Activated B cell treated with CpG ODN at 0.5 μM for 24 hours (primary cell): ENCODE measurements around the gene SEPTIN1. TPM values are rescaled to one million over a fixed set of nuclear protein-coding genes. Genes with fewer than 3 reads are reported as not detected.

Source experiments
- ATAC-seq: fragments of 200-7000 bp; cut with Tn5 transposase; one replicate; pipeline ENCODE4 v1.10.0; 2021; ENCODE audit warnings: low read depth, mild to moderate bottlenecking, moderate library complexity
- CTCF ChIA-PET: fragments of 350-600 bp; sonication (Branson Sonifier 250); formaldehyde crosslinking; loops from one replicate; lab custom pipeline; 2021; ENCODE audit warnings: antibody characterized with exemption; lab: Charles Lee
- POLR2A ChIA-PET: fragments of 350-600 bp; sonication (Branson Sonifier 250); formaldehyde crosslinking; loops from one replicate; lab custom pipeline; 2021; ENCODE audit warnings: antibody characterized with exemption; lab: Charles Lee
- DNase-seq: peaks from one replicate; pipeline ENCODE4 v3.0.0; 2022
- H3K27ac Mint-ChIP-seq: one replicate; pipeline ENCODE4 v1.8.0; 2020; ENCODE audit warnings: mixed read lengths
- H3K27me3 Mint-ChIP-seq: one replicate; pipeline ENCODE4 v1.8.0; 2021; ENCODE audit warnings: mixed read lengths
- H3K36me3 Mint-ChIP-seq: one replicate; pipeline ENCODE4 v1.8.0; 2021; ENCODE audit warnings: low read depth, mixed read lengths
- H3K4me1 Mint-ChIP-seq: one replicate; pipeline ENCODE4 v1.8.0; 2021; ENCODE audit warnings: mixed read lengths
- H3K4me3 Mint-ChIP-seq: one replicate; pipeline ENCODE4 v1.8.0; 2020; ENCODE audit warnings: mild to moderate bottlenecking, mixed read lengths
- H3K9me3 Mint-ChIP-seq: one replicate; pipeline ENCODE4 v1.8.0; 2020; ENCODE audit warnings: mixed read lengths
- intact Hi-C: fragments of 100-400 bp; cut with micrococcal nuclease; formaldehyde crosslinking; loops from one replicate; pipeline ENCODE4 v1.15.1; 2024
- total RNA-seq: library from RNA; stranded (reverse); gene quantifications from 2 replicates; pipeline ENCODE4 v1.2.3, GENCODE V29; 2022
- TF ChIP-seq, protein P1 (sequence below): fragments of 200-600 bp; IDR thresholded peaks from one replicate; pipeline ENCODE4 v1.8.0; 2022; ENCODE audit warnings: antibody characterized with exemption, mild to moderate bottlenecking

SEPTIN1 gene
- total RNA-seq, 1 donor from 2014 or later: 192 TPM

DNA sequence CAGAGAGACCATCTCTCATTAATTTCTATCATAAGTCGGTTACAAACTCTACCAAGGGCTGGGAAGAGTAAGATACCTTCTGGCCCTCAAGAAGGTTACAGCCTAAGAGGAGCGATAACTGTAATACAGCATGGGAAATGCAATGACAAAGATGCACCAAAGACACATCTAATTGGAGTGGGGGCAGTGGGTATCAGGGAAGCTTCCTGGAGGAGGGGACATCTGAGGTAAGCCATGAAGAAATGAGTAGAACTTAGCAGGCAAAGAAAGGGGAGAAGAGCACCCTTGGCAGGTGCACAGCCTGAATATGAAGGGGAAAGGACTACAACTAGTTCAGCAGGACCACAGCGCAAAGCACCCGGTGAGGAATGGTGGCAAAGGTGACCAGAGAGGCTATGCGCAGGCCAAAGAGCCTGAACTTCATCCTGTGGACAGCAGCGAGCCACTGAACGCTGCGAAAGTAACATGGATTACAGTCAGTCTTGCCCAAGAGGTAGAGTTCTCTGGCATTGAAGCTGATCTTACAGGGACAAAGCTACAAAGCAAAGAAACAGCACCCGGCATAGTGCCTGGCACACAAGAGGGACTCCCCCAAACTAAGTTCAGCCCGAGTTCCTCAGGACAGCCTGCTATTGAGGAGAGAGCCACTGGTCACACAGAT, 14.9 kb downstream of the SEPTIN1 start:
- H3K4me3 Mint-ChIP-seq: peak overlapping the region; percentile 87
- intact Hi-C loops: no loop called here
- ChIA-PET POLR2A (interaction anchor here (3.9 kb wide), 1 partner anchor 12 kb away, joined by 36 read pairs; the partner anchor contains the start of gene CD2BP2), CTCF (no interaction called here)
- peaks cover 39% of the 10 kb centered on the region for H3K36me3 Mint-ChIP-seq
- peaks cover 52% of the 10 kb centered on the region for H3K4me1 Mint-ChIP-seq
- ATAC-seq (no peak), DNase-seq (no peak)
- H3K27me3 Mint-ChIP-seq: no peaks in the 10 kb centered on the region
- TF ChIP-seq, protein P1, sequence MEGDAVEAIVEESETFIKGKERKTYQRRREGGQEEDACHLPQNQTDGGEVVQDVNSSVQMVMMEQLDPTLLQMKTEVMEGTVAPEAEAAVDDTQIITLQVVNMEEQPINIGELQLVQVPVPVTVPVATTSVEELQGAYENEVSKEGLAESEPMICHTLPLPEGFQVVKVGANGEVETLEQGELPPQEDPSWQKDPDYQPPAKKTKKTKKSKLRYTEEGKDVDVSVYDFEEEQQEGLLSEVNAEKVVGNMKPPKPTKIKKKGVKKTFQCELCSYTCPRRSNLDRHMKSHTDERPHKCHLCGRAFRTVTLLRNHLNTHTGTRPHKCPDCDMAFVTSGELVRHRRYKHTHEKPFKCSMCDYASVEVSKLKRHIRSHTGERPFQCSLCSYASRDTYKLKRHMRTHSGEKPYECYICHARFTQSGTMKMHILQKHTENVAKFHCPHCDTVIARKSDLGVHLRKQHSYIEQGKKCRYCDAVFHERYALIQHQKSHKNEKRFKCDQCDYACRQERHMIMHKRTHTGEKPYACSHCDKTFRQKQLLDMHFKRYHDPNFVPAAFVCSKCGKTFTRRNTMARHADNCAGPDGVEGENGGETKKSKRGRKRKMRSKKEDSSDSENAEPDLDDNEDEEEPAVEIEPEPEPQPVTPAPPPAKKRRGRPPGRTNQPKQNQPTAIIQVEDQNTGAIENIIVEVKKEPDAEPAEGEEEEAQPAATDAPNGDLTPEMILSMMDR: no peak
- no peaks in the 10 kb centered on the region for H3K9me3 Mint-ChIP-seq
- peak overlapping the region; percentile 32 for H3K27ac Mint-ChIP-seq

DNA sequence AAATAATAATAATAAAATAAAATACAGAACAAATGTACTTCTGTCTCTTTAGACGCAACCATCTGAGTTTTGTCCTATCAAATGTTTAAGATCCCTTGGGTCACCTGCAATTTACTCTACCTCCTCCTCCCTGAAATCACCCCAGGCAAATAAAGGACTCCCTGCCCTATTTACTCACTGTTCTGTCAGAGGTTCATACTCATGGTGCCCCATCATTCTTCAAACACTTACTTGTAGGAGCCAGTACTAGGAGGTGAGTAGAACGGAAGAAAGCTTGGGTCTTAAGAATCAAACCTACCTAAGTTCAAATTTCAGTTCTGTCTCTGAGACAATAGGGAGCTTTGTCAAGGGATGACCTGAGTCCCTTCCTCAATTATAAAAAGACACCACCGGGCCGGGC, 15.8 kb downstream of the SEPTIN1 start:
- POLR2A ChIA-PET: no interaction called here
- H3K4me1 Mint-ChIP-seq: peaks cover 45% of the 10 kb centered on the region
- no peaks in the 10 kb centered on the region for H3K9me3 Mint-ChIP-seq
- H3K27me3 Mint-ChIP-seq: no peaks in the 10 kb centered on the region
- no peak overlapping the region for H3K4me3 Mint-ChIP-seq
- ATAC-seq: no peak
- DNase-seq: no peak
- intact Hi-C loops: no loop called here
- TF ChIP-seq, protein P1: no peak
- CTCF ChIA-PET: interaction anchor here (1.4 kb wide), 1 partner anchor 43 kb away, joined by 4 read pairs; no protein-coding TSS in a partner anchor
- H3K36me3 Mint-ChIP-seq: peaks cover 44% of the 10 kb centered on the region
- H3K27ac Mint-ChIP-seq: no peak overlapping the region

DNA sequence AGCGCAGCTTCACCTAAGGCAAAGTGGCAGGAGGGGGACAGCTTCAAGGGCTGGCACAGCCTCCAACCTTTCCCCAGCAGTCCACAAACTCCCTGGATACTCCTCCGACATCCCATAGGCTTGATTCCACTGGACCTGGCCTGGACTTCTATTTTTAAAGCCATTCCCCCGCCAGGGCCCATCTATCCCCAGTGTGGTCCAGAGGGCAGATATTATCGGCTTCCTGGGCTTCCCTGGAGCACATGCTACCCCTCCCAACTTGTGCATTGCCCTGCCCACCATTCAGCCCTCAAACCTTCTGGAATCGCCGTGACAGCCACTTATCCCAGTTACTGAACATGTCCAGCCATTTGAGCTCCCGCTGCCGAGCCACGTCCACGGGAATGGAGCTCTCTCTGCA, 17.2 kb downstream of the SEPTIN1 start:
- intact Hi-C loops: no loop called here
- ChIA-PET POLR2A (interaction anchor here (1.0 to 1.4 kb wide), 3 partner anchors 13 to 30 kb away, joined by 3 read pairs; partner anchors contain the start of gene SEPTIN1), CTCF (interaction anchor here (1.4 kb wide), 1 partner anchor 44 kb away, joined by 4 read pairs; no protein-coding TSS in a partner anchor)
- H3K9me3 Mint-ChIP-seq: no peaks in the 10 kb centered on the region
- H3K4me3 Mint-ChIP-seq: no peak overlapping the region
- H3K36me3 Mint-ChIP-seq: peaks cover 56% of the 10 kb centered on the region
- no peaks in the 10 kb centered on the region for H3K27me3 Mint-ChIP-seq
- DNase-seq: no peak
- H3K4me1 Mint-ChIP-seq: peaks cover 34% of the 10 kb centered on the region
- TF ChIP-seq, protein P1: no peak
- no peak for ATAC-seq
- H3K27ac Mint-ChIP-seq: no peak overlapping the region

DNA sequence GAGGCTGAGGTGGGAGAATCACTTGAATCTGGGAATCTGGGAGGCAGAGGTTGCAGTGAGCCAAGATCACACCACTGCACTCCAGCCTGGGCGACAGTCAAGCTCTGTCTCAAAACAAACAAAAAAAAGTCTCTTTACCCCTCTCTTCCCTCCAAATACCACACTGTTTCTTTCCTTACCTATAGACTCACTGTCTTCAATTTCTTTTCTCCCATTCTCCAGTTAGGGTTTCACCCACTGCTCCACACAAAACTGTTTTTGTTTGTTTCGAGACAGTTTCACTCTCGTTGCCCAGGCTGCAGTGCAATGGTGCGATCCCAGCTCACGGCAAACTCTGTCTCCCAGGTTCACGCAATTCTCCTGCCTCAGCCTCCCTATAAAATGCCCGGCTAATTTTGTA, 21.2 kb downstream of the SEPTIN1 start:
- H3K9me3 Mint-ChIP-seq: no peaks in the 10 kb centered on the region
- intact Hi-C loops: no loop called here
- TF ChIP-seq, protein P1: no peak
- peaks cover 9% of the 10 kb centered on the region for H3K4me1 Mint-ChIP-seq
- no peak overlapping the region for H3K27ac Mint-ChIP-seq
- ATAC-seq: no peak
- no peaks in the 10 kb centered on the region for H3K27me3 Mint-ChIP-seq
- ChIA-PET POLR2A (no interaction called here), CTCF (no interaction called here)
- H3K36me3 Mint-ChIP-seq: peaks cover 74% of the 10 kb centered on the region
- DNase-seq: no peak
- no peak overlapping the region for H3K4me3 Mint-ChIP-seq

DNA sequence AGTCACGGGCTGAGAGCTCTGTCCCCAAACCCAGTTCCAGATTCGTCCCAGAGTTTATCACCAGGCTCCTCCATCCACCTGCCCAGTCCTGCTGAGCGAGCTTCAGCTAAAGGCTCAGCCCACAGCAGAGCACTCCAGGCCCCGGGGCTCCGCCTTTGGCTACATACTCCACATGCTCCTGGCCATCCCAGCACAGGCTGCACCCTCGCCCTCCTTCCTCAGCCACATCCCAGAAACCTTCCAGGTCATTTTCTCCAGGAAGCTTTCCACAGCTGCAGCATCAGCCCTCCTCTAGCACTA, 22.5 kb downstream of the SEPTIN1 start:
- ChIA-PET POLR2A (interaction anchor here (0.6 to 1.1 kb wide), 2 partner anchors 18 to 823 kb away, joined by 3 read pairs; no protein-coding TSS in a partner anchor), CTCF (no interaction called here)
- Mint-ChIP-seq H3K4me3 (no peak overlapping the region), H3K9me3 (no peaks in the 10 kb centered on the region), H3K36me3 (peaks cover 69% of the 10 kb centered on the region), H3K27me3 (no peaks in the 10 kb centered on the region), H3K4me1 (peaks cover 19% of the 10 kb centered on the region), H3K27ac (no peak overlapping the region)
- intact Hi-C loops: no loop called here
- DNase-seq (no peak), ATAC-seq (no peak)
- TF ChIP-seq, protein P1: no peak
